DMS79 treated with DMSO at 0.1 percent for 48 hours (cell line): ENCODE results near the gene PAXX.

Source experiments
- DNase-seq: peaks from one replicate; lab custom pipeline; 2025; lab: John Stamatoyannopoulos, UW

PAXX gene

GRCh38 chr9:137019891-137020683 is 27.9 kb downstream of the PAXX start:
- DNase-seq = no peak

GRCh38 chr9:137020771-137021567 is 28.7 kb downstream of the PAXX start:
- no peak for DNase-seq

GRCh38 chr9:137021568-137021978 is 29.4 kb downstream of the PAXX start:
- DNase-seq = no peak

- DNase-seq = no peak
These were observed 29.9 kb downstream of the PAXX start for GRCh38 chr9:137021979-137022661.

- DNase-seq = no peak
These were observed 30.4 kb downstream of the PAXX start for GRCh38 chr9:137022662-137023008.

- DNase-seq = no peak
These were observed 30.9 kb downstream of the PAXX start for GRCh38 chr9:137023157-137023556.

- no peak for DNase-seq
These were observed 31.4 kb downstream of the PAXX start for GRCh38 chr9:137023583-137023991.

GRCh38 chr9:137025517-137025966 is 33.3 kb downstream of the PAXX start:
- DNase-seq = peak; percentile 87

- DNase-seq = no peak
These were observed 34.2 kb downstream of the PAXX start for GRCh38 chr9:137026384-137026783.

- DNase-seq = no peak
These were observed 34.6 kb downstream of the PAXX start for GRCh38 chr9:137026828-137027227.

- DNase-seq = no peak
These were observed 35.4 kb downstream of the PAXX start, which contains the start of gene ABCA2 for GRCh38 chr9:137027369-137028262. Gene ABCA2, minus strand, starts transcription at chr9:137028237. Its CDS starts 97 bp downstream, at chr9:137028140.

GRCh38 chr9:137028263-137029057 is 36.2 kb downstream of the PAXX start:
- DNase-seq = peak; percentile 64

GRCh38 chr9:137029058-137029936 is 37.1 kb downstream of the PAXX start:
- DNase-seq = peak; percentile 26

- DNase-seq = no peak
These were observed 37.8 kb downstream of the PAXX start for GRCh38 chr9:137030006-137030405.

- no peak for DNase-seq
These were observed 38.6 kb downstream of the PAXX start for GRCh38 chr9:137030538-137031527.

GRCh38 chr9:137031904-137032640 is 39.9 kb downstream of the PAXX start, which contains the start of gene FUT7:
Gene FUT7, minus strand, starts transcription at chr9:137032088. Its CDS starts 97 bp downstream, at chr9:137031991.
- no peak for DNase-seq

GRCh38 chr9:137032858-137033257 is 40.6 kb downstream of the PAXX start:
- no peak for DNase-seq
